IMR-90 (cell line): Measurements from ENCODE around the gene XAF1. TPM values are rescaled to one million over a fixed set of nuclear protein-coding genes. Genes with fewer than 3 reads are reported as not detected.

Experiments used
- ATAC-seq: fragments of 200-7000 bp; cut with Tn5 transposase; 2 replicates; pipeline ENCODE4 v1.9.1; 2020; ENCODE audit warnings: low read depth, mild to moderate bottlenecking, moderate library complexity
- BruUV-seq: library from RNA; stranded (reverse); fragments of 400-500 nt; replicated peaks from 2 replicates; lab custom pipeline; 2021; lab: Mats Ljungman, UMichigan
- CTCF ChIA-PET: fragments of 300-600 bp; formaldehyde crosslinking; extraction: SDS; loops from one replicate; lab custom pipeline; 2021; ENCODE audit warnings: antibody characterized with exemption; lab: Yijun Ruan, JAX
- POLR2A ChIA-PET: fragments of 300-600 bp; sonication (Branson Sonifier 250); formaldehyde crosslinking; loops from one replicate; lab custom pipeline; 2022; ENCODE audit warnings: antibody characterized with exemption; ENCODE audit not compliant: unreplicated experiment; lab: Charles Lee
- DNase-seq: peaks from one replicate; pipeline ENCODE4 v3.0.0; 2013
- H2AFZ ChIP-seq: replicated peaks from 2 replicates; pipeline ENCODE3; 2013; ENCODE audit warnings: low read length, mild to moderate bottlenecking; ENCODE audit not compliant: poor library complexity
- H2AK5ac ChIP-seq: 2 replicates; pipeline ENCODE4 v1.6.1; 2013; ENCODE audit warnings: low read depth, low read length, inconsistent platforms
- H2AK9ac ChIP-seq: replicated peaks from 2 replicates; pipeline ENCODE3; 2013; ENCODE audit warnings: mild to moderate bottlenecking, low read depth, low read length, moderate library complexity; ENCODE audit not compliant: poor library complexity
- H2BK120ac ChIP-seq: 2 replicates; pipeline ENCODE4 v1.6.1; 2013; ENCODE audit warnings: low read depth, low read length, inconsistent platforms
- H2BK15ac ChIP-seq: 3 replicates; pipeline ENCODE4 v1.6.1; 2013; ENCODE audit warnings: low read depth, low read length, inconsistent platforms
- H2BK20ac ChIP-seq: 2 replicates; pipeline ENCODE4 v1.6.1; 2013; ENCODE audit warnings: low read depth, mild to moderate bottlenecking, inconsistent platforms, low read length, moderate library complexity
- H2BK5ac ChIP-seq: 2 replicates; pipeline ENCODE4 v1.6.1; 2013; ENCODE audit warnings: mild to moderate bottlenecking, low read depth, low read length, inconsistent platforms; ENCODE audit not compliant: poor library complexity, severe bottlenecking
- H3K14ac ChIP-seq: replicated peaks from 2 replicates; pipeline ENCODE4 v1.6.1; 2013; ENCODE audit warnings: low read depth, low read length, inconsistent platforms
- H3K18ac ChIP-seq: 2 replicates; pipeline ENCODE4 v1.6.1; 2013; ENCODE audit warnings: low read depth, low read length, control low read depth
- H3K23ac ChIP-seq: 2 replicates; pipeline ENCODE4 v1.6.1; 2013; ENCODE audit warnings: low read depth, low read length, inconsistent platforms
- H3K27ac ChIP-seq: 2 replicates; pipeline ENCODE4 v1.5.1; 2013; ENCODE audit warnings: mild to moderate bottlenecking, control low read depth, low read length; ENCODE audit not compliant: insufficient read depth
- H3K27me3 ChIP-seq: 2 replicates; pipeline ENCODE4 v1.6.1; 2013; ENCODE audit warnings: low read length; ENCODE audit not compliant: control insufficient read depth, insufficient read depth
- H3K36me3 ChIP-seq: 2 replicates; pipeline ENCODE4 v1.6.1; 2013; ENCODE audit warnings: low read length, mixed read lengths; ENCODE audit not compliant: control insufficient read depth, insufficient read depth
- H3K4ac ChIP-seq: 2 replicates; pipeline ENCODE4 v1.6.1; 2013; ENCODE audit warnings: low read depth, low read length, inconsistent platforms
- H3K4me1 ChIP-seq: 2 replicates; pipeline ENCODE4 v1.6.1; 2013; ENCODE audit warnings: low read length, mixed read lengths; ENCODE audit not compliant: control insufficient read depth, insufficient read depth
- H3K4me2 ChIP-seq: 2 replicates; pipeline ENCODE4 v1.6.1; 2013; ENCODE audit warnings: low read depth, mild to moderate bottlenecking, control low read depth, low read length, moderate library complexity
- H3K4me3 ChIP-seq: 2 replicates; pipeline ENCODE4 v1.5.1; 2013; ENCODE audit warnings: low read depth, mild to moderate bottlenecking, control low read depth, low read length, moderate library complexity; ENCODE audit not compliant: insufficient read depth
- H3K56ac ChIP-seq: 2 replicates; pipeline ENCODE4 v1.6.1; 2013; ENCODE audit warnings: low read length, inconsistent platforms; ENCODE audit not compliant: insufficient read depth; ENCODE audit errors: extremely low read depth
- H3K79me1 ChIP-seq, 2 experiments: 2 replicates each; pipeline ENCODE4 v1.6.1; 2013; ENCODE audit warnings: low read length in 2 of 2, inconsistent platforms in 1 of 2, low read depth in 1 of 2
- H3K9ac ChIP-seq: 2 replicates; pipeline ENCODE4 v1.6.1; 2013; ENCODE audit warnings: low read depth, low read length, control low read depth
- H3K9me1 ChIP-seq: 2 replicates; pipeline ENCODE4 v1.6.1; 2013; ENCODE audit warnings: low read length, inconsistent platforms; ENCODE audit not compliant: insufficient read depth
- H3K9me3 ChIP-seq: 2 replicates; pipeline ENCODE4 v1.6.1; 2013; ENCODE audit warnings: low read length; ENCODE audit not compliant: control insufficient read depth, insufficient read depth
- H4K20me1 ChIP-seq: 2 replicates; pipeline ENCODE4 v1.6.1; 2013; ENCODE audit warnings: low read length, inconsistent platforms; ENCODE audit not compliant: insufficient read depth
- H4K5ac ChIP-seq: 2 replicates; pipeline ENCODE4 v1.6.1; 2013; ENCODE audit warnings: mild to moderate bottlenecking, low read depth, low read length, control low read depth
- H4K8ac ChIP-seq, 2 experiments: 2 replicates each; pipeline ENCODE4 v1.6.1; 2013; ENCODE audit warnings: low read depth in 2 of 2, low read length in 2 of 2, control low read depth in 1 of 2, inconsistent platforms in 1 of 2
- H4K91ac ChIP-seq: 2 replicates; pipeline ENCODE4 v1.6.1; 2013; ENCODE audit warnings: low read depth, low read length, inconsistent platforms; ENCODE audit not compliant: insufficient read depth
- MXI1 ChIP-seq: IDR thresholded peaks from 2 replicates; pipeline ENCODE4 v1.6.1; 2012; ENCODE audit warnings: low read depth, mild to moderate bottlenecking, low read length, moderate library complexity, borderline replicate concordance
- NFE2L2 ChIP-seq: fragments of 150-350 bp; IDR thresholded peaks from 2 replicates; pipeline ENCODE4 v1.6.1; 2016; ENCODE audit warnings: low read depth, mild to moderate bottlenecking, low read length
- SMC3 ChIP-seq: fragments of 150-350 bp; IDR thresholded peaks from 2 replicates; pipeline ENCODE4 v1.6.1; 2016; ENCODE audit warnings: low read depth, mild to moderate bottlenecking, antibody characterized with exemption, low read length, moderate library complexity
- WGBS, 2 experiments: methylation state at CpG; one replicate each; pipeline versions ENCODE4 v1.1.5 to v1.1.7; 2013; ENCODE audit warnings: missing lambda C conversion rate in 2 of 2; ENCODE audit not compliant: insufficient read length in 1 of 2; ENCODE audit errors: extremely low coverage in 2 of 2; 5-methylcytosine and 5-hydroxymethylcytosine counted together
- dilution Hi-C: fragments of 300-500 bp; cut with HindIII; formaldehyde crosslinking; loops from one replicate; pipeline ENCODE4 v1.14.3; 2018; ENCODE audit warnings: low sequenced_read_pairs; ENCODE audit not compliant: unreplicated experiment
- in situ Hi-C: fragments of 300-500 bp; cut with MboI; formaldehyde crosslinking; loops from 3 replicates; pipeline ENCODE4 v1.14.3; 2019; ENCODE audit warnings: low sequenced_read_pairs, inconsistent platforms, mixed read lengths
- intact Hi-C: fragments of 100-400 bp; cut with micrococcal nuclease; formaldehyde crosslinking; loops from 2 replicates; pipeline ENCODE4 v1.10.0; 2022
- polyA plus RNA-seq, 3 experiments: library from polyadenylated mRNA; depleted of rRNA; stranded (reverse); fragments of >200 nt; gene quantifications; 2 replicates each; pipeline ENCODE4 v1.2.3, GENCODE V29; 2012; ENCODE audit warnings: low replicate concordance in 1 of 3
- total RNA-seq: library from RNA; depleted of rRNA; stranded (reverse); fragments of >200 nt; gene quantifications from 2 replicates; pipeline ENCODE4 v1.2.3, GENCODE V29; 2012

XAF1 gene
- total and polyA plus RNA-seq, 2 of the 4 experiments (the other 2 are of a cell fraction), result 1.3 to 3.9 TPM

DNA sequence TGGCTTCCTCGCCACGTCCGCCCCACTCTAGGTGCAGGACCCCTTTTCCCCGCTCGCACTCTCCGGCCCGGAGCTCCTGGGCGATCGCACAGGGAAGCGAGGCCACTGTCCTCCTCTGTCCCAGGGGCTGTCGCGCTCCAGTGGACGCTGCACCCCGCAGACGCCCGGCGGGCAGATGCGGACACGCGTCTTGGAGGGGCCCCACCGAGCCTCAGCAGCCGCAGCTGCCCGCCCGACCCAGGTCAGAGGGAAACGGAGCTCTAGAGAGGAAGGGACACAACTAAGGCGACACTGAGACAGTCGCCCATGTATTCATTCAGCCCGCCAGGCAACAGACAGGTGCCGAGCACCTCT is 42.0 kb upstream of the XAF1 start:
- no peaks in the 10 kb centered on the region for H4K20me1 ChIP-seq
- H2BK120ac ChIP-seq, result no peak overlapping the region
- peaks cover 3% of the 10 kb centered on the region for H3K9me3 ChIP-seq
- CTCF ChIA-PET, result interaction anchor here (0.6 kb wide), 1 partner anchor 1370 kb away, joined by 3 read pairs; no protein-coding TSS in a partner anchor
- no peak overlapping the region for H3K23ac ChIP-seq
- no peak overlapping the region; the same call in 1 of the 2 replicates for H3K4me2 ChIP-seq
- H2AK9ac ChIP-seq, result no peak overlapping the region
- H3K4me1 ChIP-seq, result no peaks in the 10 kb centered on the region
- H3K9ac ChIP-seq, result no peak overlapping the region
- no peak overlapping the region for H3K56ac ChIP-seq
- dilution Hi-C loops (no loop called here), intact Hi-C loops (no loop called here), in situ Hi-C loops (no loop called here)
- H3K27ac ChIP-seq, result no peak overlapping the region
- no peak overlapping the region for H3K4ac ChIP-seq
- BruUV-seq, result no TSS peak
- no peaks in the 10 kb centered on the region for H3K36me3 ChIP-seq
- no peak for DNase-seq
- peaks cover 32% of the 10 kb centered on the region for H3K27me3 ChIP-seq
- H2AK5ac ChIP-seq, result no peak overlapping the region
- WGBS, 2 experiments, result 13% methylated on average over 8 of the region's 29 CpGs; no CpG with 5 or more reads in 1 of the 2 experiments
- H3K18ac ChIP-seq, result no peak overlapping the region
- no peak overlapping the region for H3K14ac ChIP-seq
- H2BK15ac ChIP-seq, result no peak overlapping the region
- TF ChIP-seq SMC3 (no peak), NFE2L2 (no peak), MXI1 (no peak)
- no peak overlapping the region for H2BK20ac ChIP-seq
- no peak for ATAC-seq
- no peak overlapping the region for H4K91ac ChIP-seq
- no peak overlapping the region for H2BK5ac ChIP-seq
- no peak overlapping the region; the same call in 1 of the 2 replicates for H3K4me3 ChIP-seq
- H4K5ac ChIP-seq, result no peak overlapping the region
- POLR2A ChIA-PET, result no interaction called here
- H3K79me1 ChIP-seq, result no peaks in the 10 kb centered on the region
- H4K8ac ChIP-seq, result no peak overlapping the region
- peak overlapping the region; percentile 81 for H2AFZ ChIP-seq
- no peaks in the 10 kb centered on the region for H3K9me1 ChIP-seq
